Activated T-cell treated with anti-CD3 and anti-CD28 coated beads, Interleukin-2, amount 50 U/mL, for 1 hour (primary cell): Measurements from ENCODE around the gene F2R.
"Not testable (repeated sequence)": the region's sequence is repeated elsewhere in the genome, so short reads cannot be mapped to it uniquely, and the experiment has no call there.

ENCODE experiments used
- DNase-seq: peaks from one replicate; pipeline ENCODE4 v3.0.0-alpha.2; 2020

Gene F2R

DNA sequence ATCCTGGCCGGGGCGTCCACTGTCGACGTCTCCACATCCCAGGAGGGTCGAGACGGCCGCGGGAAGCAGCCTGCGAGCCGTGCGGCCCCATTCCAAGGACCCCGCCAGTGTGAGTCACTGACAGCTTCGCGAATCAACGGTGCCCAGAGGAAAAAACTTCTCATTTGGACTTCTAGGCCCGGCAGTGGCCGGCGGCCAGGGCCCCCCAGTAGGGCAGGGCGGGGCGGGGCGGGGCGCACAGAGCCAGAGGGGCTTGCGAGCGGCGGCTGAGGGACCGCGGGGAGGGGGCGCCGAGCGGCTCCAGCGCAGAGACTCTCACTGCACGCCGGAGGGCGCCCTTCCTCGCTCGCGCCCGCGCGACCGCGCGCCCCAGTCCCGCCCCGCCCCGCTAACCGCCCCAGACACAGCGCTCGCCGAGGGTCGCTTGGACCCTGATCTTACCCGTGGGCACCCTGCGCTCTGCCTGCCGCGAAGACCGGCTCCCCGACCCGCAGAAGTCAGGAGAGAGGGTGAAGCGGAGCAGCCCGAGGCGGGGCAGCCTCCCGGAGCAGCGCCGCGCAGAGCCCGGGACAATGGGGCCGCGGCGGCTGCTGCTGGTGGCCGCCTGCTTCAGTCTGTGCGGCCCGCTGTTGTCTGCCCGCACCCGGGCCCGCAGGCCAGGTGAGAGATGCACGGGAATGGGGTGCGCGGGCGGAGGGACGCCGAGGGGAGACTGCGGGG lies at the start of gene F2R:
F2R (plus strand) TSS at position 391 of the 720 bp plus-strand sequence; CDS start at position 573, 182 bp downstream.
- DNase-seq, result peak; percentile 70

DNA sequence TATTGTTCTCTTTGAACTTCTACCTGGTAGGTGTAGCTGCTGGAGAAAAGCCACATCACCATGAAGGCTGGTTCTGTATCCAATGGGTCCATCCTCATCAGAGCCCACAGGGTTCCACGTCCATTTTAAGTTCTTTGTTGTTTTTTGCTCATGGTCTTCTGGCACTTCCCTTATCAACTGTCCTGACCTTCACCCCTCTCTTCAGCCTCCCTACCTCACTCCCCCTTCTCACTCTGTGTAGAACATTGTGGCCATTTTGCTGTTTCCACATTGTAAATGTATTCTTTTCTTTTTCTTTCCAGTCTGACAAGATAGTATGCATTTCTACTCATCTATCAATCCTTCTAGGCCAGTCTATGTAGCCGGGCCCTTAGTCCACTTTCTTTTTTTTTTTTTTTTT lies 48.4 kb upstream of the F2R start:
- DNase-seq, result no peak

DNA sequence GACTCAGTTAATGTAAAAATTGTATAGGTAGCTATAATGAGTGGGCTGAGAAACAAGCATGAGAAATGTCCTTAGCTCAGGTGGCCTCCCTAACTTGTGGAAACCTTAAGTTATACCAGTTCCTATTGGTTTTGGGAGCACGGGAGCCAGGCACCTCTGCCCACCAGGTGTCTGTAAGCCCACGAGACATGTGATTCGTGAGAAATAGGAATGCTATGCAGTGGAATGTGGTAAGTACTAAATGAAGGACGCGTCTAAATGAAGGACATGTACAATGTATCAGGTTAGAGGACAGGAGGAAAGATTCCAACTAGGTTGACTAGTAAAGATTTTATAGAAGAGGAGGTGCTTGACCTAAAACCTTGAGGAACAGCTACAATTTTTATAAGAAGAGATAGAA lies 46.7 kb upstream of the F2R start:
- no peak for DNase-seq

DNA sequence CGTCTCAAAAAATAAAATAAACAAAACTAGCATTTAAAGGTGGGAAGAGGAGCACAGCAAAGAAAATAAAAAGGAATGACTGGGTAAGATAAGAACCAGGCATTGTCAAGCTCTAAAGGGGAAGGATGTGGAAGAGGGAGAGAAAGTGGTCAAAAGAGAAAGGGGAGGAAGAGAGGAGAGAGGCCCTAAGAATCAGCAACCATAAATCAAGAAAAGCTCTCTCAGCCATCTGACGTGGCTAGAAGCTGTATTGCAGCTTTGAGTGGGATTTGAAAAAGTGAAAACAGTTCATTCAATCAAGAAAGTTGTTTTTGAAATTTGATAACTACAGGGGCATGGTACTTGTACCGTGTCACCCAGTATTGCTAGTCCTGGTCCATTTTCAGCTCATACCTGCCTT lies 45.4 kb upstream of the F2R start:
- DNase-seq, result no peak

DNA sequence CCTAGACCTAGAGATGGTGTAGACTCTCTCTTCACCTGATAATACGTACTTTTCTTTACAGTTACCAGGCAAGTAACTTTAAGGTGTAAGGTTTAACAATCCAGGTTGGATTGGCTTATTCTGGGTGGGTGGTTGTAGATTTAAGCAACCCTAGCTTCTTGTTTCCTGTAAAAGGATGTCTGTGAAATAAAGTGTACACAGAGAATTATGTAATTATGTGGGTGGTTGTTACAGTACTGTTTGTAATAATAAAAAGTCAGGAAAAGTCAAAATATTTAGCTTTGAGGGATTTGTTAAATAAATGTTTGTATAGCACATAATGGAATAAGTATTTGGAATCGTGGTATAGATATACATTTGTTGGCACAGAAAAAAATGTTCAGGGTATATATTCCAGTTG lies 43.7 kb upstream of the F2R start:
- no peak for DNase-seq

DNA sequence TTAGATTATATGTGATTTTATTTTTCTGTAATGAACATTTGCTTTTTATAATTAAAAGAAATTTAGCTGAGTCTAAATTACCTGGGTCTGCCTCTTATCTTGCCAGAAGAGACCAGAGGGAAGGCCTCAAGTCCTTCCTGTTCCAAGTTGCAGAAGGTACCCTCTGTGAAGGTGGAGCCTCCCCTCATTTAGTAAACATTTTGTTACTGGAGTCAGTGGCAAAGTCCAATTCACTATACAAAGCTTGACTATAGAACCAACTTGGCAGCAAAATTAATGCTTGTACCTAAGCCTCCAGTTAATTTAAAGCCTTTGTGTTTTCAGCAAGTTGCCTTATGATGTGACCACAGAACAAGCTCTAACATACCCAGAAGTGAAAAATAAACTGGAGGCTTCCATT lies 42.8 kb upstream of the F2R start:
- DNase-seq, result no peak

DNA sequence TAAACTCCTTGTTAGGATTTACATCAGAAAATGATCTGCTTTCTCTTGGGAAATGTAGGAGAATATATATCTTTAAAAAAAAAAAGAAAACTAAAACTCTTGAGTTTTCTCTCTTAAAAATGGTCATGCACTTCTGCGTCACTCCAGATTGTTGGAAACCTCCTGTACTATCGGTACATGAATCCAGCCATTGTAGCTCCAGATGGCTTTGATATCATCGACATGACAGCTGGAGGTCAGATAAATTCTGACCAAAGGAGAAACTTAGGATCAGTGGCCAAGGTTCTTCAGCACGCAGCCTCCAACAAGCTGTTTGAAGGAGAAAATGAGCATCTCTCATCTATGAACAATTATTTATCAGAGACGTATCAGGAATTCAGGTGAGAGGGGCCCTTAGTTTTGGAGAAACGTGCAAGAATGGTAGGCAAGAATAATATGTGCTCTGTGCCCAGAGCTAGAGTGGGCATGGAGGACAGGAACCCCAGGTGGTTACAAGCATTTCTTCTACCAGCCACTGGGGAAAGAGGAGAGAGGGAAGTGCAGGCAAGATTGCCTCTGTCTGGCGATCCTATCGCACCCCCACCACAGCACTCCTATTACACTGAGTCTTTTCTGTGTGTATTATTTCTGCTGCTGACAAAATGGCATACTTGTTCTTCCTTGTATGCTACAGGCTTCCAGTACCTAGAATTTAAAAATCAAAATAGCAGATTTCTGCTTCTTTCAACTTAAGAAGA lies 41.4 kb upstream of the F2R start:
- no peak for DNase-seq

DNA sequence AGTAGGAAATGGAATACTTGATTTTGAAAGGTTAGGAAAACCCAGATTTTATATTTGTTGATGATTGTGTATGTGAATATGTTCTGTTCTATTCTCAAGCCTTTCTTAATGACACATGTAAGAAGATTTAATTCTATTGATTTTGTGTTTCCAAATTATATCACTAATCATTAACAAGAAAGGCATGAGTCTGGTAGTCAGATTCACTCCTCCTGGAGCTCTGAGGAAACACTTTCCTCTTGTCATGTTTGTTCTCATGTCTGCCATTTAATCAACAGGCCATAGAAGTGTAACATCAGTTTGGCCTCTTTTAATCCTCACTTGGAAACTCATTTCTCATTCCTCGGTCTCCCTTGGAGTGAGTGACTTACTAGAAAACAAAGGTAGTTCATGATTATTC lies 40.6 kb upstream of the F2R start:
- no peak for DNase-seq

DNA sequence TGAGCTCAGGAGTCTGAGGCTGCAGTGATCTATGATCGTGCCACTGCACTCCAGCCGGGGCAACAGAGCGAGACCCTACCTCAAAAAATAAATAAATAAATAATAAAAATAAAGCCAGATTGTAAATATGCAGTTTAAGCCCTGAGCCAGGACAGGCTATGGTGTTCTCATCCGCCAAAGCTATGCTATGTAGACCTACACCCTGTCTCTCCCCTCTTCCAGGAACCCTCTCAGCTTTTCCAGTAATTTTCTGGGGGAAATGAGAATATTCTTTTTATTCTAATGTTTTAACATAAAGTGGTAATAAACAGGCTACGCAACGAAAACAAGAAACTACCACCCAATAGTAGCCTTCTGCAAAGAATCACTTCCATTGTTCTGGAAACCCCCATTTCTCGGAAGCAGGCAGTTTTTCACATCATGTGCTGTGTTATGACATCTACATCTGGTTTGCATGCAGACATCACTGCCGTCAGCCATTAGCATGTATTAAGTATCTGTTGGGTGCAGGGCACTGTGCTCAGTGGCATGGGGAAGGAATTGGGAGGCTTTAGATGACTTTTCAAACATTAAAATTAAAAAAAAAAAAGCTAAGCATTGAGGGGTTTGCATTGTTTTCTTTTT lies 38.0 kb upstream of the F2R start:
- no peak for DNase-seq

DNA sequence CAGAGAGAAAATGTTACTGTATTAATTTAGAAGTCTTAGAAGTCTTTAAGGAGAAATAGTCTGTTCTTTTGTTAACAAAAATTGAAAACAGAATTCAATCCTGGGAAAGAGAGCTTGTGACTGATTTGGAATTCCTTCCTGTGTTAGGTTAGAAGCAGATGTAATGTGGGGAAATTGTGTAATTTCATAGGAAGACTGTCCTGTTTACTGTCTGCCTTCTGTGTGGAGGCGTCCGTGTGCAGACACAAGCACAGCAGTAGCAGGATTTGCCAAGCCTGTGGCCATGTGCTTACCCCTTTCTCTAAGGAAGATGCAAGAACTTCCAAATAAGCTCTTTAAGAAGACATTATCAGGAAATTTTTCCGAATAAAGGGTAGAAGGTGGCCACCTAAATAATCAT lies 36.7 kb upstream of the F2R start:
- DNase-seq, result no peak

DNA sequence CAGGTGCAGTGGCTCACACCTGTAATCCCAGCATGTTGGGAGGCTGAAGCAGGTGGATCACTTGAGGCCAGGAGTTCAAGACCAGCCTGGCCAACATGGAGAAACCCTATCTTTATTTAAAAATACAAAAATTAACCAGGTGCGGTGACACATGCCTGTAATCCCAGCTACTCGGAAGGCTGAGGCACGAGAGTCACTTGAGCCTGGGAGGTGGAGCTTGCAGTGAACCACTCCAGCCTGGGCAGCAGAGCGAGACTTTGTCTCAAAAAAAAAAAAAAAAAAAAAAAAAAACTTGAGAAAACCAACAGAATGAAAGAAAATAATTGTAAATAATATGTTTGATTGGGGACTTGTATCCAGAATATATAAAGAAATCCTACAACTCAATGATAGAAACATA lies 35.1 kb upstream of the F2R start:
- DNase-seq, result not testable (repeated sequence)

DNA sequence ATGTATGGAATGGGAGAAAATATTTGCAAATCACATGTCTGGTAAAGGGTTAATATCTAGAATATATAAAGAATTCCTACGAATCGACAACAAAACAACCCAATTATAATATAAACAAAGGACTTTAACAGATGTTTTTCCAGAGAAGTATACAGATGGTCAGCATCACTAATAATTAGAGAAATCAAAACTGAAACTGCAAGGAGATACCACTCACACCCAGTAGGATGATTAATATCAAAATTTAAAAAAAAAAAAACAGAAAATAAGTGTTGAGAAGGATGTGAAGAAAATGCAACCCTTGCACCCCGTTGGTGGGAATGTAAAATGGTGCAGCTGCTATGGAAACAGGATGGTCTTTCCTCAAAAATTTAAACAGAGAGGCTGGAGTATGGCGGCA lies 34.6 kb upstream of the F2R start:
- DNase-seq, result no peak

DNA sequence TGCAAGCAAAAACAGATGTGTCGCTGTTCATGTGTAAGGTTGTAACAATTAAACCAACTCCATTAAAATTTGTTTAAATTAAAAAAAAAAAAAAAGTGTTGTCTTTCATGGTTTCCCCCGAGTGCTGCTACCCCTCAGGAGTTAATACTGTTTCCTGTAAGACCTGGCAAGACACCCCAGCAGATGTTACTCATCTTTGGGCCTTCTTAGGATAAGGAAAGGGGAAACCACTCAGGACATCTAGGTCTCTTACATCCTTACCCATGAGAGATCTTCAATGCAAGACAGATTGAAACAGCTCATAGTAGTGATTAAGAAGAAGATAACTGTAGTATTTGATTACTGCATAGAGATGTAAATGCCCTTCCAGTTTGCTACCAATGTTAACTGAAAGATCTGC lies 33.5 kb upstream of the F2R start:
- no peak for DNase-seq

DNA sequence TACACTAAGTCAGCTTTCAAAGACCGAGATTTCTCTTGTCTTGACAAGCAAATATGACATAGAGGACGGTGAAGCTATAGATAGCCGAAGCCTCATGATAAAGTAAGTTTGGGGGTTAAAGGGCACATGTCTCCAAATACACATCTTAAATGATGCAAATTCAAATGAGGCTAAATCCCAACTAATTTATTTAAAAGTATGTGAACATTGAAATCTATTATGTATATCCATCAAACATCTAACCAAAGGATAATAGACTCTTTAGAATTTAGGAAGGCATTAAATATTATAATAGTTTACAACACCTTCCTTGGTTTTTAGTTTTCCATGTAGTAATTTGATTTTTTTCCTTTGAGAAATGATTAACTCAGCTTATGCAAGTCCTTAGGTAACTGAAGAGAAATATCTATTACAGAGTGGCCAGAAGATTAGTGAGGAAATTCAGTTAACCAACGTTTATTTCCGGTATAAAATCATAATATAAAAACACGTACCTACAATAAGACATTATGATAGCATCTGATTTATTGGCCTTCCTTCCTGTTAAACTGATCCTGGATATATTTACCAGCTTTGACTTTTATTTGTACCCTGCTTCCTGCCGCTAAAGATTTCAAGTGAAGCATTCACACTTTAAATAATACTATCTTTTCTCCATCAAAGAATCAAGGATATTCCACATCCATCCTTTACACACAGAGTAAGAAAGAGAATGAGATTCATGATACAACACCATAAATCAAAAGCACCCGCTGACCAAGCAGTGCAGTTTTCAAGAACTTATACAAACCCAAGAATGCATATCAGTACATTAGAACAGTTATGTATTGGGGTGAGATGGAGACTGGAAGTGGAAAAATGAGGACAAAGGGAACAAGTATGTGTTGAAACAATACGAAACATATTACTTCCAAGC lies 31.9 kb upstream of the F2R start:
- no peak for DNase-seq

DNA sequence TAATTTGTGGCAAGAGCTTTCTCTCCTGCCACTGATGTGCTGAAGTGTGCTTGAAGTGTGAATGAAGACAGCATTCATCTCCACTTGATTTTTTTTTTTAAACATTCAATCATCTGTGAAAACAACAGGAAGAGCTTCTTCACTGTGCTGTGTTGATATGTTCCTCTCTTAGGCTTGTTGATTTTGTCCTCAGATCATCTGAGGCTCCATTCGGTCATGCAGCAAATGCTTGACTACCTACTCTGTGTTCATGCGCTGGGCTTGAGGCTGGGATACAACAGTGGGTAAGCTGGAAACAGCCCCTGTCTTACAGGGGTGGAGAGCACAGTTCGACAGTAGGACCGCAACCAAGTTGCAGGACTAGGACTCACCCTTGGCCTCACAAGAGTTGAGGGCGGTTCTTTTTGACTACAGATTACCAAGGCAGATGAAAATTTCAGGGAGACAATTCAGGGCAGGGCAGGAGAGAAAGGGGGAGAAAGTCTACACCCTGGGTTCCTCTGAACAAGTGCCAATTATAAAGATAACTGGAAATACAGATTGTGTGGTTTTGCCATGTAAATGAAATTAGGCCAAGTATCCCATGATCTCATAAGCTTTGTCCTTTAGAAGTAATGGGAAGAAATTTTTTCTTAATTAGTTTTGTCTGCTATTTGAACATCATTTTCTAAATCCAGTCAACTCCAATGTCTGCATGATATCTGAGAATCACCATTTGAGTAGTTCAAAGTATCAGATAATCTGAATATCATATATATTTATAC lies 31.0 kb upstream of the F2R start:
- DNase-seq, result no peak

DNA sequence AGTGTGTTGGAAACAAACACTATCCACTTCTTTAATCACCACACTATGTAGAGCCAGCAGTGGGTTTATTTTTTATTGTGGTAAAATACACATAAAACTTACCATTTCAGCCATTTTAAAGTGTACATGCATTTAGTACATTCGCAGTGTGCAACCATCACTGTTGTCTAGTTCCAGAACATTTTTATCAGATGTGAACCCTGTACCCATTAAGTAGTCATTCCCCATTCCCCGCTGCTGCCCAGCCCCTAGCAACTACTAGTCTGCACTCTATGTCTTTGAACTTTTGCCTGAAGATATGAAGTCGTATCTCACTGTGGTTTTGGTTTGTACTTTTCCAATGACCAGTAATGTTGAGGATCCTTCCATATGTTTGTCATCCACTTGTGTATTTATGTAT lies 30.2 kb upstream of the F2R start:
- no peak for DNase-seq

DNA sequence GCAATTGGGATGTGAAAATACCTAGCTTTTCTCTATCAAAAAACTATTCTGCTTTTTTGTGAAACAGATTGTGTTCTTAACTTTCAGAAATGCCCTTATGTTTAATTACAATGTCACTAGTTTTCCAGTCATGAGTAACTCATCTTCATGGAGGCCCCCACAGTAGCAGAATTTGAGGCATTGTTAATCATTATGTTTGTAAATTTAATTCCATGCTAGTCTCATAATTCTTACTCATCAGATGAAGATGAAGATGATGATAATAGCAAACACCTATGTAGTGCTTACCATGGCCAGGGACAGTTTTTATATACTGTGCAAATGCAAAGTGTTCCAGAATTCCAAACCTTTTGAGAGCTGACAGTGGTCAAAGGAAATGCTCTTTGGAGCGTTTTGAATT lies 27.7 kb upstream of the F2R start:
- no peak for DNase-seq

DNA sequence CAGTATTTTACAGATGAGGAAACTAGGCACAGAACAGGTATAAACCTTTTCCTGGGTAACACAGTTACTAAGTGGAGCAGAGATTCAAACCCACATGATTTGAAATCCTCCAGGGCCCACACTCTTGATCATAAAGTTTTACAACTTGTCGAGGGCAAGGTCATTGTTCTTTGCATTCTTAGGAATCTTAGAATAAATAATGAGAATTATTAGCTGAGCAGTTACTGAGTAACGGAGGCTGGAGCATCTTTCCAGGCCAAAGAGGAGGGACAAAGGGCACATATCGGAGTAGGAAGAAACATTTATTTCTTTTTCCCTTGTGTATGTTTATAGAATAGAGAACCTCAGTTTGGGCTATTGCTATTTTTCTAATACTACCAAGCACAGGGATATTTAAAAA lies 27.1 kb upstream of the F2R start:
- DNase-seq, result no peak

DNA sequence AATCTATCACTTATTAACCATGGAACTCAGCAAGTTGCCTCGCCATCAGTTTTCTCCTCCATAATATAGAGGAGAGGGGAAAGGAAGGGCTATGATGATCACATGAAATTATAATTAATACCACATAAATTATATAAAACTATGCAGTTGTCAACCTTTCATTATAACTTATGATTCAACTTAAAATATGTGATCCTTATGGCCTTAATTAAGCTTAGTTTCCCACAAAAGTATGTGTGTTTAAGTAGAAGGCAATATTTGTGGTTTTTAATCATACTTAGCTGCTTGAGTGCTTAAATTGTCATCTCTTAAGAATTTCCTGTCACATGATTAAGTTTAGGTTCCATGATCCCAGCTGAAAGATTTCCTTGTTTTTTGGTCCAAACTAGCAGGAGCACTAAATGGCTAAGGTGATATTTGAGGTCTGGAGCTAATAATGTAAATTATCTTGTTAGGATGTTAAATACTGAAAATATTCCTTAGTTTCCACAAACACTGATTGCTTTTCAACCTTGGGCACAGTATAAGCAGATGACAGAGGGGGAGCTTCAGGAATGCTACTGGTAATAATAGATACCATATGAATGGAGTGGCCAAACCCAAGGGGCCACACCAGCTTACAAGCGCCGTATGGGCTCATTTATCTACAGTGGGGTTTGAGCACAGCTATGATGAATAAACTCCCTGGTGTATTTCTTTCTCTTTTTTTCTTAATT lies 26.4 kb upstream of the F2R start:
- DNase-seq, result no peak

DNA sequence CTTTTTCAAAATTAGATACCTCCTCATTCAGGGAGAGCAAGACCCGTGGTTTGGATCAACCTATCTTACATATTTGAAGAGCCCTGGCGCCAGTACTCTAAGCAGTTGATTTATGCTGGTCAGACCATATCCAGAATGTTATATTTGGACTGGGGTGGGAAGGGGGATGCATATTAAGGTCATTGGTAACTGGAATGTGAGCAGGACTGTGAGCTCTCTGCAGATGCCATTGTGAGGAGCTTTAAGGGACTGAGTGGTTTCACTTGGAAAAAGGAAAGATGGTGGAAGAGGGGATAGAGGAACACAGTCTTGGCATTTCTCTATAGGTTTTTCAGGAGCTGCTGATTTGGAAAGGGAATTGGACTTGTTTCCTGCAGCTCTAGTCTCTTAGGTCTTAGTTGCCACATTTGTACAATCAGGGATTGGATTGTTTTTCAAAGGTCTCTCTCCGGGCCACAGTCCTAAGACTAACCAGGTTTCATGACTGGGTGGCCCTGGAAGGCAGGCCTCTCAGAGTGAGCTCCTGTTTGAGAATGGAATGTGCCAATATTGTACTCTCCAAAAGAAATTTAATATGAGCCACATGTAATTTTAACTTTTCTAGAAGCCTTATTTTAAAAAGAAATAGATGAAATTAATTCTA lies 25.8 kb upstream of the F2R start:
- DNase-seq, result no peak
